ENCODE results near the gene TMEM14A.

The TMEM14A gene

DNA sequence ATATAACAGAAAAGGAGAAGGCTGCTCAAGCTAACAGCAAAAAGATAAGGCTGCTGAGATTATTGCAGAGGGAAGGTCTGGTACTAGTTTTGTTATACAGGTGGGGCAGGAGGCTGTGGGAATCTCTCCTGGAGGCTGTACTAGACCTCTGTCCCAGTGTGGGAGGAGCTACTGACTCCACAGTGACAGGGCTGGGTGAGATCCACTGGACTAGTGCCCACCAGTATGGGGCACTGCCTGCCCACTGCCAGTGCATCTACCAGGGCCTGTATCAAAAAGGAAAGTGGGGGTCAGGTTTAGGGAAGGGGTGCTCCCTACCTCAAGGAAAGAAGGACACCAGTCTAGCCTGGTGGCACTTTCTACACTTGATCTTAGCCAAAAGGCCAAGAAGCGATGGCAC, 62.3 kb downstream of the TMEM14A start:
- no peaks in the 10 kb centered on the region for H3K79me2 ChIP-seq (ENCODE audit: low read length)
- no peak for TF ChIP-seq EZH2phosphoT487 (IDR thresholded peaks at IDR 0.05; ENCODE audit: low read depth)
- H3K36me3 ChIP-seq (replicated peaks; ENCODE audit: low read depth, low read length): no peaks in the 10 kb centered on the region
- no peak overlapping the region for H3K27ac ChIP-seq (ENCODE audit: low read length)
- no peak overlapping the region for H2AFZ ChIP-seq (ENCODE audit: low read depth, low read length)
- H3K27me3 ChIP-seq (ENCODE audit: low read depth, low read length): no peaks in the 10 kb centered on the region
- H3K9ac ChIP-seq (ENCODE audit: low read length): no peak overlapping the region
- H3K9me3 ChIP-seq (ENCODE audit: insufficient read depth, low read length): no peaks in the 10 kb centered on the region
- no peak overlapping the region for H3K4me3 ChIP-seq (ENCODE audit: low read length)
- H3K4me2 ChIP-seq (ENCODE audit: low read length): no peak overlapping the region
- H4K20me1 ChIP-seq (ENCODE audit: insufficient read depth, low read length): no peaks in the 10 kb centered on the region
- no peaks in the 10 kb centered on the region for H3K4me1 ChIP-seq (ENCODE audit: low read length)

DNA sequence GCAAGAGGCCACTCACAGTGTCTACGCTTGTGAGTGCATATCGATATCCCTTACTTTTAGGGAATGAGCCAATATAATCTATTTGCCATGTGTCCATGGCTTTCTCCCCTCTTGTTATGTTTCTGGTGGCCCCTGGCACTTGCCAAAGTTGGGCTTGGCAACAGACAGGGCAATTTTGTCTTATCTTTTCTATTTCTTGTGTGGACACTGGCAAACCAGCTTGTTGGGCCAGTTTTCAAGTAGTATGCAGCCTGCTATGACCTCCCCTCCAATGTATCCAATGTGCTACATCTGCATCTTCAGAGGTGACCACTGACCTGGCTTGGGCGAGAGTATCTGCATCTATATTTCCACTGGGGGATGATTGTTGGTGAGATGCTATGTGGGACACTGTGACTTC, 63.2 kb downstream of the TMEM14A start:
- H2AFZ ChIP-seq (ENCODE audit: low read depth, low read length): no peak overlapping the region
- H4K20me1 ChIP-seq (ENCODE audit: insufficient read depth, low read length): no peaks in the 10 kb centered on the region
- no peaks in the 10 kb centered on the region for H3K27me3 ChIP-seq (ENCODE audit: low read depth, low read length)
- no peaks in the 10 kb centered on the region for H3K4me1 ChIP-seq (ENCODE audit: low read length)
- no peaks in the 10 kb centered on the region for H3K36me3 ChIP-seq (replicated peaks; ENCODE audit: low read depth, low read length)
- TF ChIP-seq, protein P1, sequence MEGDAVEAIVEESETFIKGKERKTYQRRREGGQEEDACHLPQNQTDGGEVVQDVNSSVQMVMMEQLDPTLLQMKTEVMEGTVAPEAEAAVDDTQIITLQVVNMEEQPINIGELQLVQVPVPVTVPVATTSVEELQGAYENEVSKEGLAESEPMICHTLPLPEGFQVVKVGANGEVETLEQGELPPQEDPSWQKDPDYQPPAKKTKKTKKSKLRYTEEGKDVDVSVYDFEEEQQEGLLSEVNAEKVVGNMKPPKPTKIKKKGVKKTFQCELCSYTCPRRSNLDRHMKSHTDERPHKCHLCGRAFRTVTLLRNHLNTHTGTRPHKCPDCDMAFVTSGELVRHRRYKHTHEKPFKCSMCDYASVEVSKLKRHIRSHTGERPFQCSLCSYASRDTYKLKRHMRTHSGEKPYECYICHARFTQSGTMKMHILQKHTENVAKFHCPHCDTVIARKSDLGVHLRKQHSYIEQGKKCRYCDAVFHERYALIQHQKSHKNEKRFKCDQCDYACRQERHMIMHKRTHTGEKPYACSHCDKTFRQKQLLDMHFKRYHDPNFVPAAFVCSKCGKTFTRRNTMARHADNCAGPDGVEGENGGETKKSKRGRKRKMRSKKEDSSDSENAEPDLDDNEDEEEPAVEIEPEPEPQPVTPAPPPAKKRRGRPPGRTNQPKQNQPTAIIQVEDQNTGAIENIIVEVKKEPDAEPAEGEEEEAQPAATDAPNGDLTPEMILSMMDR (IDR thresholded peaks at IDR 0.05; ENCODE audit: low read depth, low read length): no peak
- no peak for TF ChIP-seq EZH2phosphoT487 (IDR thresholded peaks at IDR 0.05; ENCODE audit: low read depth)
- H3K4me3 ChIP-seq (ENCODE audit: low read length): no peak overlapping the region
- no peaks in the 10 kb centered on the region for H3K79me2 ChIP-seq (ENCODE audit: low read length)
- no peak overlapping the region for H3K27ac ChIP-seq (ENCODE audit: low read length)
- H3K9me3 ChIP-seq (ENCODE audit: insufficient read depth, low read length): no peaks in the 10 kb centered on the region
- no peak overlapping the region for H3K4me2 ChIP-seq (ENCODE audit: low read length)
- H3K9ac ChIP-seq (ENCODE audit: low read length): no peak overlapping the region

DNA sequence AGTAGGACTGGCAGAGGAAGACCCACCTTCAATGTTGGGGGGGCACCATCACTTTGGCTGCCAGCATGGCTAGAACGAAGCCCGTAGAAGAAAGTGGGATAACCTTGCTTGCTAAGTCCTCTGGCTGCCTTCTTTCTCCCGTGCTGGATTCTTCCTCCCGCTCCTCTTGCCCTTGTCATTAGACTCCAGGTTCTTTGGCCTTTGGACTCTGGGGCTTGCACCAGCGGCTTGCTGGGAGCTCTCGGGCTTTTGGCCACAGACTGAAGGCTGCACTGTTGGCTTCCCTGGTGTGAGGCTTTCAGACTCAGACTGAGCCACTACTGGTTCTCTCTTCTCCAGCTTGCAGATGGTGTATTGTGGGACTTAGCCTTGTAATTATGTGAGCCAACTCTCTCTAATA, 64.2 kb downstream of the TMEM14A start:
- Histone ChIP-seq H3K36me3 (replicated peaks; ENCODE audit: low read depth, low read length) (no peaks in the 10 kb centered on the region), H3K4me1 (ENCODE audit: low read length) (peaks cover 4% of the 10 kb centered on the region; the same call in 1 of the 2 replicates), H3K4me2 (ENCODE audit: low read length) (no peak overlapping the region), H3K27me3 (ENCODE audit: low read depth, low read length) (no peaks in the 10 kb centered on the region), H3K27ac (ENCODE audit: low read length) (no peak overlapping the region), H3K9me3 (ENCODE audit: insufficient read depth, low read length) (no peaks in the 10 kb centered on the region), H3K79me2 (ENCODE audit: low read length) (no peaks in the 10 kb centered on the region), H3K4me3 (ENCODE audit: low read length) (no peak overlapping the region), H3K9ac (ENCODE audit: low read length) (no peak overlapping the region), H2AFZ (ENCODE audit: low read depth, low read length) (no peak overlapping the region), H4K20me1 (ENCODE audit: insufficient read depth, low read length) (no peaks in the 10 kb centered on the region)
- TF ChIP-seq EZH2phosphoT487 (IDR thresholded peaks at IDR 0.05; ENCODE audit: low read depth): no peak
- TF ChIP-seq, protein P1 (IDR thresholded peaks at IDR 0.05; ENCODE audit: low read depth, low read length): no peak

DNA sequence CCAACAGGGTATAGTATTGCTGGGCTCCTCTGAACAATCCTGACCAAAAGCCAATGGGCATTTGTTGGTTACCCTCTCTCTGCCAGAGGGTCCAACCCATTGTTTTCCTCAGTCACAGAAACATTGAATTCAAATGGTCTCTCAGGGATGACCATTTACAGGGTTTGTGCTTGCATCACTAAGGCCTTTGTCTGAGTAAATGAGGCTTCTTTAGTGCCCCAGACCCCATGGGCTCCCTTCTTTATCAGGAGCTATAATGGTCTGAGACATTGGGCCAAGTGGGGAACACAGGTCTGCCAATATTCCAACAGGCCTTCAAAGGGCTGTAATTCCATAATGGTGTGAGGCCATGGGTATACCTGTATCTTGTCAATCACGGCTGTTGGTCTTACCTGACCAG, 65.2 kb downstream of the TMEM14A start:
- Histone ChIP-seq H2AFZ (ENCODE audit: low read depth, low read length) (no peak overlapping the region), H3K4me2 (ENCODE audit: low read length) (no peak overlapping the region), H4K20me1 (ENCODE audit: insufficient read depth, low read length) (no peaks in the 10 kb centered on the region), H3K27ac (ENCODE audit: low read length) (no peak overlapping the region), H3K36me3 (replicated peaks; ENCODE audit: low read depth, low read length) (no peaks in the 10 kb centered on the region), H3K4me1 (ENCODE audit: low read length) (peaks cover 5% of the 10 kb centered on the region; the same call in 1 of the 2 replicates), H3K27me3 (ENCODE audit: low read depth, low read length) (no peaks in the 10 kb centered on the region), H3K79me2 (ENCODE audit: low read length) (no peaks in the 10 kb centered on the region), H3K4me3 (ENCODE audit: low read length) (no peak overlapping the region), H3K9ac (ENCODE audit: low read length) (no peak overlapping the region), H3K9me3 (ENCODE audit: insufficient read depth, low read length) (no peaks in the 10 kb centered on the region)
- no peak for TF ChIP-seq EZH2phosphoT487 (IDR thresholded peaks at IDR 0.05; ENCODE audit: low read depth)
- TF ChIP-seq, protein P1 (IDR thresholded peaks at IDR 0.05; ENCODE audit: low read depth, low read length): no peak

Measured in OCI-LY3 (cell line).